GM18867 (cell line): ENCODE measurements around the gene C7orf57.

ENCODE experiments used
- ATAC-seq: cut with Tn5 transposase; IDR thresholded peaks from one replicate; pipeline ENCODE4 v1.9.1; 2021; ENCODE audit warnings: mild to moderate bottlenecking, moderate library complexity; ENCODE audit not compliant: unreplicated experiment

C7orf57 gene

DNA sequence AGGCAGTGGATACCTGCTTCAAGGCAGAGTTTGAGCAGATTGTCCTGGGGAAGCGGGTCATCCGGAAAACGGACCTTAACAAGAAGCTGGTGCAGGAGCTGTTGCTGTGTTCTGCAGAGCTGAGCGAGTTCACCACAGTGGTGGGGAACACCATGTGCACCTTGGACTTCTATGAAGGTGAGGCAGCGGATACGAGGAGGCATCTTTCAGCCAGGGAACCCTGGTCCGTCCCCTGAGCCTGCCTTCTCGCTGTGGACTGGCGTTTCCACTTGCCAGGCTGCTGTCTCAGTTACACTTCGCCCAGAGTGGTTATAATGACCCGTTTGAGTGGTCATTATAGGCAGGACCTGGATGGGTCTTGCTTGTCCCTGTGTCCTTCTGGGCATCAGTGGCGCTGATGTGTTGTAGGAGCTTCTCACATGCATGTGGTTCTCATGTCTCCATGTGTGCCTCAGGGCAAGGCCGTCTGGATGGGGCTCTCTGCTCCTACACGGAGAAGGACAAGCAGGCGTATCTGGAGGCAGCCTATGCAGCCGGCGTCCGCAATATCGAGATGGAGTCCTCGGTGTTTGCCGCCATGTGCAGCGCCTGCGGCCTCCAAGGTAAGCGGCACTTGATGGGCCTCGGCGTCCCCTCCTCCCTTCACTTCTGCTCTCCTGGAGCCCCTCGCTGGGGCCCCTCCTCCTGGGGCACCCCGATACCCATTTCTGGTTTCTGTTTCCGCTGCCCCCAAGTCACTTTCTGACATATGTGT is 71.7 kb downstream of the C7orf57 start:
- ATAC-seq: no peak

DNA sequence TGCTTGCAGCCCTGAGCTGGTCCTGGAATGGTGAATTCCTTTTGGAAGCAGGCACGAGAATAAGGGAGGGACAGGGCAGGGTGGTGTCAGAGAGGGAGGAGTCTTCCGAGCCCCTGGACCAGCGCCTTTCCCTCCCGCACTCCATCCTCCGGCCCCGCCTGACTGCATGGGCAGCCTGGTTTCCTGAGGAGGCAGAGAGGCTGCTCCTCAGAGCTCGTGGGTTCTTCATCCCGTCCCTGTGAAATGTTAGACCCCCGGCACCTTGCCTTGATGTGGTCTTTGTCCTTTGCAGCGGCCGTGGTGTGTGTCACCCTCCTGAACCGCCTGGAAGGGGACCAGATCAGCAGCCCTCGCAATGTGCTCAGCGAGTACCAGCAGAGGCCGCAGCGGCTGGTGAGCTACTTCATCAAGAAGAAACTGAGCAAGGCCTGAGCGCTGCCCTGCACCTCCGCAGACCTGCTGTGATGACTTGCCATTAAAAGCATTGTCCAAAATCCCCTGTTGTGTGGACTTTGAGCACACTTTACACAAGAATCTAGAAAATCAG is 72.7 kb downstream of the C7orf57 start:
- ATAC-seq: no peak

DNA sequence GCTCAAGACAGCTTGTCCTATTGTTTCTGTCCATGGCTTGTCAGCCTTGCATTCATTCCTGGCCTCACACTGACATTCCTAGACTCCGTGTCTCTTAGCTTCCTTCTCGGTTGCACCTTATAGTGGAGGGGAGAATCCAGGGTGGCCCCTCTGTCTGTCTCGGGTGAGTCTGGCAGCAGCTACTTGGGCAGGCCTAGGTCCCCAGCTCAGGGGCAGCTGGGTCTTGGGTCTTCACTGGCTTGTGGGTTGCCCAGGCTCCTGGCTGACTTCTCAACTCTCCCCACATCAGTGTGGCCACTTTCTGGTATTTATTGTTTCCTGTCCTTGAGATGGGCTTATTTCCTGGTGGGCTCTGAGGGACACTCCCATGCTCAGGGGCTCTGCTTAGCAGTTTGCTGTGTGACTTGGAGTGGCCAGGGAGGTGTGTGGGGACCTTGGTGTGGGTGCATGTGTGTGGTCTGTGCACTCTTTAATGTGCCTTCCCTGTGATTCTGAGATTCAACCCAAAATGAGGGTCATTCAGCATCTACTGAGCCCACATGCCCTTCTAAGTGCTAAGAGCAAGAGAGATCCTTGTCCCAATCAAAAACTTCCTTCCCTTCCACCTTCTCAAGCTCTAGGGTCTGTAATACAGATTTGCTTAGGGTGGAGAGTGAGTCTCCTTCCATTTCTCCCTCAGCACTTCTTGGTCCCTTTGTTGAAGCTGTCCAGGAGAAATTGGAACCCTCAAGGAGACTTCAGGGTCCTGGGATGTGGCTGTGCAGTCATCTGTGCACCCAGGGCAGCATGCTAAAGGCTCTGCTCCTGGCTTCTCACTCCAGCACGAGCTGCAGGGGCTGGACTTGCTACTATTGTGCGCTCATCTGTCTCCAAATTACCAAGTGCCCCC is 73.9 kb downstream of the C7orf57 start:
- no peak for ATAC-seq

DNA sequence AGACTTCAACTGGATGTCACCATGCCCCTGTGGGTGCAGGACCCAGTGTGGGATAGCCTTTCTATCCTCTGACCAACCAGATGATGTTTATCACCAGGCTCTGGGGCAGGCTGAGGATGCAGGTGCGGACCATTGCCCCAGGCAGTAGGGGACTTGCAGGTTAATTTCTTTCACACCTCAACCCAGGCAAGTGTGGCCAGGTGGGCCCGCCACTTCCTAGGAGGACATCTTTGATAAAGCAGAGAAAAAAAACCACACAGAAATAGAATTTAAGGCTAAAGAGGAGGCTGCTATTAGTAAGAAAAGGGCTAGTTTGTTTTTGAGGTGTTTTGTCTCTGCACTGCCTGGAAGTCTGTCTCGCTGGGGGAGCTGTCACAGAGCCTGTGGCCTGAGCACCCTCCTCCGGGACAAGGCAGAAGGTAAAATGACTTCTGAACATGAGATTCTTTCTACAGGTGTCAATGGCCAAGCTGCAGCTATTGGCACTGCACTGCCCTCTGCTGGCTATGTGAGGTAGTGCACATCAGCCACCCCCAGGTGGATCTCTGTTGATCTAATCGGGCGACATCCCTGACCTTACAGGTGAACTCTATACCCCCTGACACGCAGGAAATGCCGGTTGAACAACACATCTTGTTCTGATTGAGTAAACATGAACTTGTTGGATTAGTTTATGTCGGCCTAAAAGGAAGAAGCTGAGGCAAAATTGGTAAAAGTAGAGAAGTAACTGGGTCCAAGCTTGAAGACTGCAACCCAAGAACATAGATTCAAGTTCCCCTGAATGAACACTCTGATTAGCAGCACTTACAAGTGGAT is 74.7 kb downstream of the C7orf57 start:
- ATAC-seq: peak; percentile 94

DNA sequence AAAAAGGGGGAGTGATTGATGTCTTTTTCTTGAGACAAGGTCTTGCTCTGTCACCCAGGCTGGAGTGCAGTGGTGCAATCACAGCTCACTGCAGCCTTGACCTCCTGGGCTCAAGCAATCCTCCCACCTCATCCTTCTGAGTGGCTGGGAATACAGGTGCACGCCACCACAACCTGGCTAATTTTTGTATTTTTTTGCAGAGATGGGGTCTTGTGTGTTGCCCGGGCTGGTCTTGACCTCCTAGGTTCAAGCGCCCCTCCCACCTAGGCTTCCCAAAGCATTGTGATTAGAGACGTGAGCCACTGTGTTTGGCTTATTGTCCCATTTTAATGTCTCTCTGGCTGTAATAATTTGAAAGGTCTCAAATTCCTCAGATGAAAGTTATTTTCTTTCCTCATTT is 75.5 kb downstream of the C7orf57 start:
- ATAC-seq: no peak
